ENCODE results near the gene ASB5.

Gene ASB5

DNA sequence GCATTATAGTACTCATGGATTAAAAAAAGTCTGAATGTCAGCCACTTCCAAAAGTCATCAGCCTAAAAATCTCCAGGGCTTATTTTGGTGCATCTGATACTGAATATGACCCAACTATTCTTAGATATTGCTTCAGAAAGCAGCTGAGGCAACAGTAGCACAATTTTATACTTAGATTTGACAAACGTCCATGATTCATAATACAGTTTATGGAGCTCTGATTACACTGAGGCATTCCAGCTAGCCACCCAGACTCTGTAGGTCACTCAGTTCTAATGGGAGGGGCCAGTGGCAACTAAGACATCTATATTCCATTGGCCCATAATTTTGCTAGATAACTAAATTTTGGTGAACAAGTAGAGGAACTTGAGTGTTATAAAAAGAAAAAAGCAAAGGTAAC is 84.0 kb downstream of the ASB5 start:
- no peak for DNase-seq (ENCODE audit: low read depth in 2 of 2, low spot score in 1 of 2)
